Loucy (cell line): ENCODE results near the gene FARP1.

Experiments used
- CTCF ChIP-seq: fragments of 200-600 bp; sonication (generic); conservative IDR thresholded peaks from 2 replicates; pipeline ENCODE4 v1.5.1; 2014; ENCODE audit warnings: mild to moderate bottlenecking, antibody characterized with exemption, low read length
- EZH2phosphoT487 ChIP-seq: fragments of 200-600 bp; IDR thresholded peaks from 2 replicates; pipeline ENCODE4 v1.6.1; 2018; ENCODE audit warnings: antibody characterized with exemption, mild to moderate bottlenecking, moderate library complexity, borderline replicate concordance

- TF ChIP-seq CTCF (no peak), EZH2phosphoT487 (no peak)
These were observed 49.1 kb downstream of the FARP1 start for GRCh38 chr13:98192008-98192407.
